Mesodermal cell (in vitro differentiated cells): Measurements from ENCODE around the gene TNPO2.

ENCODE experiments used
- H3K27ac ChIP-seq: 2 replicates; pipeline ENCODE4 v1.7.0; 2013; ENCODE audit warnings: mild to moderate bottlenecking, low read depth, low read length, moderate library complexity; ENCODE audit not compliant: severe bottlenecking
- H3K36me3 ChIP-seq: 2 replicates; pipeline ENCODE4 v1.7.1; 2013; ENCODE audit warnings: mild to moderate bottlenecking, low read length, moderate library complexity; ENCODE audit not compliant: control insufficient read depth, insufficient read depth
- H3K4me1 ChIP-seq: one replicate; pipeline ENCODE4 v1.7.1; 2013; ENCODE audit warnings: mild to moderate bottlenecking, low read length; ENCODE audit not compliant: insufficient read depth, control insufficient read depth, poor library complexity, severe bottlenecking
- H3K4me3 ChIP-seq: 2 replicates; pipeline ENCODE4 v1.7.0; 2013; ENCODE audit warnings: low read length, control low read depth, mild to moderate bottlenecking; ENCODE audit not compliant: insufficient read depth, poor library complexity, severe bottlenecking; ENCODE audit errors: extremely low read depth
- H3K9me3 ChIP-seq: 2 replicates; pipeline ENCODE4 v1.7.1; 2013; ENCODE audit warnings: mild to moderate bottlenecking, low read length, moderate library complexity; ENCODE audit not compliant: control insufficient read depth
- WGBS, 2 experiments: methylation state at CpG; one replicate each; pipeline ENCODE4 v1.1.5; 2013; ENCODE audit warnings: missing lambda C conversion rate in 2 of 2; ENCODE audit not compliant: insufficient coverage in 2 of 2; 5-methylcytosine and 5-hydroxymethylcytosine counted together

TNPO2 gene

GRCh38 chr19:12676384-12676792 lies 47.3 kb downstream of the TNPO2 start:
- H3K27ac ChIP-seq: no peak overlapping the region
- H3K4me3 ChIP-seq: no peak overlapping the region
- H3K9me3 ChIP-seq: no peaks in the 10 kb centered on the region
- no peaks in the 10 kb centered on the region for H3K4me1 ChIP-seq
- WGBS, 2 experiments: 34 to 40% methylated on average over 4 of the region's 4 CpGs
- H3K36me3 ChIP-seq: peaks cover 63% of the 10 kb centered on the region

GRCh38 chr19:12675940-12676339 lies 47.8 kb downstream of the TNPO2 start:
- Histone ChIP-seq H3K36me3 (peaks cover 63% of the 10 kb centered on the region), H3K4me1 (no peaks in the 10 kb centered on the region), H3K27ac (no peak overlapping the region), H3K9me3 (no peaks in the 10 kb centered on the region), H3K4me3 (no peak overlapping the region)
- WGBS, 2 experiments: 96% methylated on average over 13 to 15 of the region's 15 CpGs

- peaks cover 63% of the 10 kb centered on the region for H3K36me3 ChIP-seq
- 96 to 100% methylated on average over 7 to 9 of the region's 10 CpGs for WGBS, 2 experiments
- H3K4me1 ChIP-seq: peaks cover 5% of the 10 kb centered on the region
- no peak overlapping the region for H3K4me3 ChIP-seq
- no peaks in the 10 kb centered on the region for H3K9me3 ChIP-seq
- no peak overlapping the region for H3K27ac ChIP-seq
These were observed 48.3 kb downstream of the TNPO2 start for GRCh38 chr19:12675399-12675798.

- Histone ChIP-seq H3K36me3 (peaks cover 48% of the 10 kb centered on the region), H3K4me1 (peaks cover 14% of the 10 kb centered on the region)
- 90 to 100% methylated on average over 1 to 3 of the region's 10 CpGs for WGBS, 2 experiments
These were observed 51.0 kb downstream of the TNPO2 start for GRCh38 chr19:12672744-12673143.

GRCh38 chr19:12670159-12670928 lies 53.4 kb downstream of the TNPO2 start:
- 60 to 61% methylated on average over 22 to 23 of the region's 26 CpGs for WGBS, 2 experiments
- peaks cover 28% of the 10 kb centered on the region for H3K36me3 ChIP-seq
- peaks cover 14% of the 10 kb centered on the region for H3K4me1 ChIP-seq
- peak overlapping the region; percentile 89 for H3K4me3 ChIP-seq
- peak overlapping the region; percentile 93 for H3K27ac ChIP-seq
- no peaks in the 10 kb centered on the region for H3K9me3 ChIP-seq

More at GRCh38 chr19:12672744-12673143, 51.0 kb downstream of the TNPO2 start:
- Histone ChIP-seq H3K27ac (no peak overlapping the region), H3K9me3 (no peaks in the 10 kb centered on the region), H3K4me3 (no peak overlapping the region)

GRCh38 chr19:12669270-12670158 lies 54.2 kb downstream of the TNPO2 start:
- whole genome bisulfite sequencing, 2 experiments: 1% methylated on average over 60 to 61 of the region's 64 CpGs

GRCh38 chr19:12668932-12669269 lies 54.8 kb downstream of the TNPO2 start:
- H3K4me3 ChIP-seq: peak overlapping the region; percentile 89
- H3K27ac ChIP-seq: peak overlapping the region; percentile 93
- peaks cover 14% of the 10 kb centered on the region for H3K4me1 ChIP-seq
- WGBS, 2 experiments: 0 to 1% methylated on average over 4 to 24 of the region's 24 CpGs
- peaks cover 27% of the 10 kb centered on the region for H3K36me3 ChIP-seq
- H3K9me3 ChIP-seq: no peaks in the 10 kb centered on the region

More at GRCh38 chr19:12669270-12670158, 54.2 kb downstream of the TNPO2 start:
- peaks cover 29% of the 10 kb centered on the region for H3K36me3 ChIP-seq
- no peaks in the 10 kb centered on the region for H3K9me3 ChIP-seq
- peak overlapping the region; percentile 93 for H3K27ac ChIP-seq
- H3K4me3 ChIP-seq: peak overlapping the region; percentile 89
- peaks cover 14% of the 10 kb centered on the region for H3K4me1 ChIP-seq

- WGBS, 2 experiments: 87 to 95% methylated on average over 7 to 8 of the region's 8 CpGs
- no peak overlapping the region for H3K27ac ChIP-seq
- peaks cover 14% of the 10 kb centered on the region for H3K4me1 ChIP-seq
- no peaks in the 10 kb centered on the region for H3K9me3 ChIP-seq
- H3K36me3 ChIP-seq: peaks cover 28% of the 10 kb centered on the region
- peak overlapping the region; percentile 89 for H3K4me3 ChIP-seq
These were observed 55.4 kb downstream of the TNPO2 start for GRCh38 chr19:12668346-12668745.

GRCh38 chr19:12667731-12668302 lies 55.9 kb downstream of the TNPO2 start:
- 93 to 100% methylated on average over 1 to 3 of the region's 4 CpGs for WGBS, 2 experiments
- H3K27ac ChIP-seq: no peak overlapping the region
- H3K9me3 ChIP-seq: no peaks in the 10 kb centered on the region
- peak overlapping the region; percentile 89 for H3K4me3 ChIP-seq
- H3K4me1 ChIP-seq: peaks cover 14% of the 10 kb centered on the region
- peaks cover 30% of the 10 kb centered on the region for H3K36me3 ChIP-seq

GRCh38 chr19:12666265-12667048 lies 57.3 kb downstream of the TNPO2 start, which contains the start of the genes MAN2B1 and WDR83:
Gene MAN2B1, minus strand, starts transcription at chr19:12666742. Its CDS starts 41 bp downstream, at chr19:12666701.
Gene WDR83, plus strand, starts transcription at chr19:12666807. Its CDS starts 2,984 bp downstream, at chr19:12669791.
- WGBS, 2 experiments: 4 to 5% methylated on average over 36 to 43 of the region's 46 CpGs
- Histone ChIP-seq H3K36me3 (peaks cover 38% of the 10 kb centered on the region), H3K4me3 (peak within 1 kb of the TSS; percentile 73), H3K9me3 (no peaks in the 10 kb centered on the region), H3K27ac (peak within 1 kb of the TSS; percentile 52), H3K4me1 (peaks cover 14% of the 10 kb centered on the region)
